ENCODE measurements around the gene ZNF549. TPM values are rescaled to one million over a fixed set of nuclear protein-coding genes. Genes with fewer than 3 reads are reported as not detected.

Gene ZNF549
- total and polyA plus RNA-seq, 2 of the 13 experiments (the other 11 are each of a cell fraction or from before 2014, with no cell fraction given) = 2.8 to 6.4 TPM

DNA sequence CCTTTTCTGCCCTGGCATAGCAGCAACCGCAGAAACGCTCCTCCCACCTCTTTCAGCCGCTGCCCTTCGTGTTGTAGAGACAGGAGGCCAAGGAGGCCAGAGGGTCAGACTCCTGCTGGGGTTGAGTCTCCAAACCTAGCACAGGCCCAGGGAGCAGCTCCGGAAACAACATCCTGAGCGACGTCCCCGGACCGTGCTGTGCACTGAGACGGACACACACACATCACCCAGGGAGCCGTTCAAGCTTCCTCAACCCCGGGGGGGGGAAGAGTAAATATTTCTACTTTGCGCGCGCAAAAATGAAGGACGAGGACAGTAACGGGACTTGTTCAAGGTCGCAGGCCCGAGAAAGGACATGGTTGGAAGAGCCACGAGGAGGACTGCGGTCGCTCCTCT lies 31.9 kb downstream of the ZNF549 start (continued):
- TF ChIP-seq, protein P1, sequence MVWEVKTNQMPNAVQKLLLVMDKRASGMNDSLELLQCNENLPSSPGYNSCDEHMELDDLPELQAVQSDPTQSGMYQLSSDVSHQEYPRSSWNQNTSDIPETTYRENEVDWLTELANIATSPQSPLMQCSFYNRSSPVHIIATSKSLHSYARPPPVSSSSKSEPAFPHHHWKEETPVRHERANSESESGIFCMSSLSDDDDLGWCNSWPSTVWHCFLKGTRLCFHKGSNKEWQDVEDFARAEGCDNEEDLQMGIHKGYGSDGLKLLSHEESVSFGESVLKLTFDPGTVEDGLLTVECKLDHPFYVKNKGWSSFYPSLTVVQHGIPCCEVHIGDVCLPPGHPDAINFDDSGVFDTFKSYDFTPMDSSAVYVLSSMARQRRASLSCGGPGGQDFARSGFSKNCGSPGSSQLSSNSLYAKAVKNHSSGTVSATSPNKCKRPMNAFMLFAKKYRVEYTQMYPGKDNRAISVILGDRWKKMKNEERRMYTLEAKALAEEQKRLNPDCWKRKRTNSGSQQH (CRISPR knock-in tag; IDR thresholded peaks at IDR 0.05; ENCODE audit: low read depth) = no peak
- TF ChIP-seq, protein P2, sequence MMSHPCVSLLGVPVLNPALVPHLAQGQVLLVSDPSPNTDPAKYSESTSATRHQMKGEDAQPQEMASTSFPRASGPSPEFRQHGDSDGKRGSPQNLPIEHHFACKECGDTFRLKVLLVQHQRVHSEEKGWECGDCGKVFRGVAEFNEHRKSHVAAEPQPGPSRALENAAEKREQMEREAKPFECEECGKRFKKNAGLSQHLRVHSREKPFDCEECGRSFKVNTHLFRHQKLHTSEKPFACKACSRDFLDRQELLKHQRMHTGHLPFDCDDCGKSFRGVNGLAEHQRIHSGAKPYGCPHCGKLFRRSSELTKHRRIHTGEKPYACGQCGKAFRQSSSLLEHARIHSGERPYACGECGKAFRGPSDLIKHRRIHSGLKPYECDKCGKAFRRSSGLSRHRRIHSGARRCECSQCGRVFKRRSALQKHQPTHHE (CRISPR knock-in tag; IDR thresholded peaks at IDR 0.05; ENCODE audit: borderline replicate concordance) = no peak
- TF ChIP-seq RELA (CRISPR knock-in tag; IDR thresholded peaks at IDR 0.05) (no peak), MYNN (CRISPR knock-in tag; IDR thresholded peaks at IDR 0.05; ENCODE audit: low read depth) (no peak), MIXL1 (CRISPR knock-in tag; IDR thresholded peaks at IDR 0.05) (no peak), HOXA5 (CRISPR knock-in tag; IDR thresholded peaks at IDR 0.05) (peak; percentile 29; the same call in 1 of the 2 replicates), ZNF7 (CRISPR knock-in tag; IDR thresholded peaks at IDR 0.05) (no peak), EED (CRISPR knock-in tag; IDR thresholded peaks at IDR 0.05) (no peak), ZSCAN31 (CRISPR knock-in tag; IDR thresholded peaks at IDR 0.05; ENCODE audit: low read depth) (no peak; the same call in 1 of the 2 replicates), ZNF773 (CRISPR knock-in tag; IDR thresholded peaks at IDR 0.05; ENCODE audit: borderline replicate concordance) (no peak), ZNF678 (CRISPR knock-in tag; IDR thresholded peaks at IDR 0.05) (no peak), ZNF230 (CRISPR knock-in tag; IDR thresholded peaks at IDR 0.05) (0 out of 2 replicates have a peak, but pooled peaks have one; percentile 25), NKX3-1 (CRISPR knock-in tag; IDR thresholded peaks at IDR 0.05) (no peak), ZNF564 (CRISPR knock-in tag; IDR thresholded peaks at IDR 0.05) (no peak), HNRNPH1 (optimal IDR thresholded peaks at IDR 0.05; ENCODE audit: low read depth, low read length) (no peak), ELF4 (CRISPR knock-in tag; IDR thresholded peaks at IDR 0.05; ENCODE audit: borderline replicate concordance) (no peak)
- TF ChIP-seq, protein P3, sequence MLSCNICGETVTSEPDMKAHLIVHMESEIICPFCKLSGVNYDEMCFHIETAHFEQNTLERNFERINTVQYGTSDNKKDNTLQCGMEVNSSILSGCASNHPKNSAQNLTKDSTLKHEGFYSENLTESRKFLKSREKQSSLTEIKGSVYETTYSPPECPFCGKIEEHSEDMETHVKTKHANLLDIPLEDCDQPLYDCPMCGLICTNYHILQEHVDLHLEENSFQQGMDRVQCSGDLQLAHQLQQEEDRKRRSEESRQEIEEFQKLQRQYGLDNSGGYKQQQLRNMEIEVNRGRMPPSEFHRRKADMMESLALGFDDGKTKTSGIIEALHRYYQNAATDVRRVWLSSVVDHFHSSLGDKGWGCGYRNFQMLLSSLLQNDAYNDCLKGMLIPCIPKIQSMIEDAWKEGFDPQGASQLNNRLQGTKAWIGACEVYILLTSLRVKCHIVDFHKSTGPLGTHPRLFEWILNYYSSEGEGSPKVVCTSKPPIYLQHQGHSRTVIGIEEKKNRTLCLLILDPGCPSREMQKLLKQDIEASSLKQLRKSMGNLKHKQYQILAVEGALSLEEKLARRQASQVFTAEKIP (CRISPR knock-in tag; IDR thresholded peaks at IDR 0.05; ENCODE audit: borderline replicate concordance) = no peak
- TF ChIP-seq, protein P4, sequence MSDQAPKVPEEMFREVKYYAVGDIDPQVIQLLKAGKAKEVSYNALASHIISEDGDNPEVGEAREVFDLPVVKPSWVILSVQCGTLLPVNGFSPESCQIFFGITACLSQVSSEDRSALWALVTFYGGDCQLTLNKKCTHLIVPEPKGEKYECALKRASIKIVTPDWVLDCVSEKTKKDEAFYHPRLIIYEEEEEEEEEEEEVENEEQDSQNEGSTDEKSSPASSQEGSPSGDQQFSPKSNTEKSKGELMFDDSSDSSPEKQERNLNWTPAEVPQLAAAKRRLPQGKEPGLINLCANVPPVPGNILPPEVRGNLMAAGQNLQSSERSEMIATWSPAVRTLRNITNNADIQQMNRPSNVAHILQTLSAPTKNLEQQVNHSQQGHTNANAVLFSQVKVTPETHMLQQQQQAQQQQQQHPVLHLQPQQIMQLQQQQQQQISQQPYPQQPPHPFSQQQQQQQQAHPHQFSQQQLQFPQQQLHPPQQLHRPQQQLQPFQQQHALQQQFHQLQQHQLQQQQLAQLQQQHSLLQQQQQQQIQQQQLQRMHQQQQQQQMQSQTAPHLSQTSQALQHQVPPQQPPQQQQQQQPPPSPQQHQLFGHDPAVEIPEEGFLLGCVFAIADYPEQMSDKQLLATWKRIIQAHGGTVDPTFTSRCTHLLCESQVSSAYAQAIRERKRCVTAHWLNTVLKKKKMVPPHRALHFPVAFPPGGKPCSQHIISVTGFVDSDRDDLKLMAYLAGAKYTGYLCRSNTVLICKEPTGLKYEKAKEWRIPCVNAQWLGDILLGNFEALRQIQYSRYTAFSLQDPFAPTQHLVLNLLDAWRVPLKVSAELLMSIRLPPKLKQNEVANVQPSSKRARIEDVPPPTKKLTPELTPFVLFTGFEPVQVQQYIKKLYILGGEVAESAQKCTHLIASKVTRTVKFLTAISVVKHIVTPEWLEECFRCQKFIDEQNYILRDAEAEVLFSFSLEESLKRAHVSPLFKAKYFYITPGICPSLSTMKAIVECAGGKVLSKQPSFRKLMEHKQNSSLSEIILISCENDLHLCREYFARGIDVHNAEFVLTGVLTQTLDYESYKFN (CRISPR knock-in tag; conservative IDR thresholded peaks at IDR 0.05) = no peak
- TF ChIP-seq, protein P5, sequence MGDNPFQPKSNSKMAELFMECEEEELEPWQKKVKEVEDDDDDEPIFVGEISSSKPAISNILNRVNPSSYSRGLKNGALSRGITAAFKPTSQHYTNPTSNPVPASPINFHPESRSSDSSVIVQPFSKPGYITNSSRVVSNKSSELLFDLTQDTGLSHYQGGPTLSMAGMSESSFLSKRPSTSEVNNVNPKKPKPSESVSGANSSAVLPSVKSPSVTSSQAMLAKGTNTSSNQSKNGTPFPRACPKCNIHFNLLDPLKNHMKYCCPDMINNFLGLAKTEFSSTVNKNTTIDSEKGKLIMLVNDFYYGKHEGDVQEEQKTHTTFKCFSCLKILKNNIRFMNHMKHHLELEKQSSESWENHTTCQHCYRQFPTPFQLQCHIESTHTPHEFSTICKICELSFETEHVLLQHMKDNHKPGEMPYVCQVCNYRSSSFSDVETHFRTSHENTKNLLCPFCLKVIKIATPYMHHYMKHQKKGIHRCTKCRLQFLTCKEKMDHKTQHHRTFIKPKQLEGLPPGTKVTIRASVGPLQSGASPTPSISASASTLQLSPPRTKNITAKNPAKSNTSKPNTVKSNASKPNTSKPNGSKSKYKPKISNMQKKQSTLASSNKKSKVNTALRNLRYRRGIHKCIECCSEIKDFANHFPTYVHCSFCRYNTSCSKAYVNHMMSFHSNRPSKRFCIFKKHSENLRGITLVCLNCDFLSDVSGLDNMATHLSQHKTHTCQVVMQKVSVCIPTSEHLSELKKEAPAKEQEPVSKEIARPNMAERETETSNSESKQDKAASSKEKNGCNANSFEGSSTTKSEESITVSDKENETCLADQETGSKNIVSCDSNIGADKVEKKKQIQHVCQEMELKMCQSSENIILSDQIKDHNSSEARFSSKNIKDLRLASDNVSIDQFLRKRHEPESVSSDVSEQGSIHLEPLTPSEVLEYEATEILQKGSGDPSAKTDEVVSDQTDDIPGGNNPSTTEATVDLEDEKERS (CRISPR knock-in tag; IDR thresholded peaks at IDR 0.05) = peak; percentile 7; the same call in 1 of the 2 replicates

Data from HepG2 (cell line).